Measurements from ENCODE around the gene ZSCAN26.
A peak's percentile ranks its signal among the peaks of the same experiment; 100 is the strongest.
"Not testable (repeated sequence)": the region's sequence is repeated elsewhere in the genome, so short reads cannot be mapped to it uniquely, and the experiment has no call there.

Gene ZSCAN26

GRCh38 chr6:28303570-28303969, 36.6 kb downstream of the ZSCAN26 start:
- DNase-seq (ENCODE audit: low spot score) = peak; percentile 58
- TF ChIP-seq CTCF (IDR thresholded peaks at IDR 0.05; ENCODE audit: extremely low read depth, missing control alignments) = no peak

GRCh38 chr6:28306363-28306762, 39.4 kb downstream of the ZSCAN26 start:
- DNase-seq (ENCODE audit: low spot score) = not testable (repeated sequence)

- DNase-seq (ENCODE audit: low spot score) = no peak
- TF ChIP-seq CTCF (IDR thresholded peaks at IDR 0.05; ENCODE audit: extremely low read depth, missing control alignments) = no peak
Measured at GRCh38 chr6:28311139-28311823, 44.3 kb downstream of the ZSCAN26 start.

- DNase-seq (ENCODE audit: low spot score) = no peak
- TF ChIP-seq CTCF (IDR thresholded peaks at IDR 0.05; ENCODE audit: extremely low read depth, missing control alignments) = no peak
Measured at GRCh38 chr6:28312939-28313338, 46.0 kb downstream of the ZSCAN26 start.

- no peak for DNase-seq (ENCODE audit: low spot score)
- TF ChIP-seq CTCF (IDR thresholded peaks at IDR 0.05; ENCODE audit: extremely low read depth, missing control alignments) = no peak
Measured at GRCh38 chr6:28315628-28316027, 48.7 kb downstream of the ZSCAN26 start.

- DNase-seq (ENCODE audit: low spot score) = not testable (repeated sequence)
Measured at GRCh38 chr6:28317866-28318265, 50.9 kb downstream of the ZSCAN26 start.

GRCh38 chr6:28322661-28323060, 55.7 kb downstream of the ZSCAN26 start:
- TF ChIP-seq CTCF (IDR thresholded peaks at IDR 0.05; ENCODE audit: extremely low read depth, missing control alignments) = no peak
- DNase-seq (ENCODE audit: low spot score) = no peak

GRCh38 chr6:28323813-28324424, 57.0 kb downstream of the ZSCAN26 start:
- DNase-seq (ENCODE audit: low spot score) = no peak
- no peak for TF ChIP-seq CTCF (IDR thresholded peaks at IDR 0.05; ENCODE audit: extremely low read depth, missing control alignments)

Data from GM20000 (cell line).